GM20431 (cell line): Measurements from ENCODE around the gene LYVE1.

Source experiments
- in situ Hi-C: fragments of 300-500 bp; cut with MseI, MboI; formaldehyde crosslinking; loops from one replicate; pipeline ENCODE4 v1.15.0; 2020; ENCODE audit warnings: low sequenced_read_pairs; ENCODE audit not compliant: unreplicated experiment

Gene LYVE1

DNA sequence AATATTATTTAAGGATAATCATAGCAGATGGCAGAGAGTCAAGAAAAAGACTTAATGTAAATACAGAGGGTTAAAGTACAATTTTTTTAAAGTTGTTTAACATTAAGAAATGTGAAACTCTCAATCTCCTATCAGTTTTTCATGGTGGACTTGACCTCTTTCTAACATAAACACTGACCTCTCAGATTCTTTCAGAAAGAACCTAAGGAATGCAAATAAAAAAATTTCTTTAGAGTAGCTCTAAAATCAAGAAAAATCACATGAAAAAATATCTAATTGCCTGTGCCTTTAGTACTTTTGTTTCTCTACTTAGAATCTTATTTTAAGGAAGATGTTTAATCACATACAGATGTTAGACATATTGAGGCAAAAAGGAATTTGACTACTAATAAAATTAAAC, 40.3 kb downstream of the LYVE1 start:
- in situ Hi-C loops = no loop called here

DNA sequence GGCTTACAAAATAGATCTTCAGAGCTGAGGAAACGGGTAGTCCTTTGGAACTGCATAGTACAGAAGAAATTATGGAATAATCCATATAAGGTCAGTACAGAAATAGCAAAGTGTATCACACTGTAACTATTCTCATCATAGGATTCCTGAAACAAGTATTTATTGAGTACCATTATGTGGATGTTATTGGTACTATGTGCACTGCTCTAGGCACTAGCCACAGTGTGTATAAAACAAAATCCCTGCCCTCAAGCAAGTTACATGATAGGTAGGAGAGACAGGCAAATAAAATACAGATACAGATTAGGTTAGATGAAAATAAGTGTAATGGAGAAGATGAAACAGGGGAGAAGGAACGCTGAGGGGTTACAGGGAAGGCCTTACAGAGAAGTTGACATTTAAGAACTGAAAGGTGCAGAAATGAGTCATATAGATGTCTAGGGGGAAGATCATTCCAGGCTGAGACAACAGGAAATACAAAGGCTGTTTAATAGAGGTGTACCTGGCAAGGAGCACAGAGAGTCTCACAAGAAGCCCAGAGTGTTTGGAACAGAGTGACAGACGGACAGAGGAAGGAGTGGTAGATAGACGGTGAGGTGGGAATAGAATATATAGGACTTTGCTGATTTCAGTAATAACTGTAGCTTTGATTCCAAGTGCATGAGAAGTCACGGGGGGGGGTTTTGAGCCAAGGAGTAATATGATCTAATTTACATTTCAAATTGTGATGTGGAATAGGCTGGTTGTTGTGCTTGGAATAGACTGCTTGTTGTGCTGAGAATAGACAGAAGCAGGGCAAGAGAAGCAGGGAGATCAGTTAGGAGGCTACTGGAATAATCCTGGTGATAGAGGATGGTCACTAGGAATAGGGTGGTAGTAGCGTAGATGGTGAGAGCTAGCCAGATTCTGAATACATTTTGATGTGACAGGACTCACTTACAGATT, 41.2 kb downstream of the LYVE1 start:
- in situ Hi-C loops = no loop called here

DNA sequence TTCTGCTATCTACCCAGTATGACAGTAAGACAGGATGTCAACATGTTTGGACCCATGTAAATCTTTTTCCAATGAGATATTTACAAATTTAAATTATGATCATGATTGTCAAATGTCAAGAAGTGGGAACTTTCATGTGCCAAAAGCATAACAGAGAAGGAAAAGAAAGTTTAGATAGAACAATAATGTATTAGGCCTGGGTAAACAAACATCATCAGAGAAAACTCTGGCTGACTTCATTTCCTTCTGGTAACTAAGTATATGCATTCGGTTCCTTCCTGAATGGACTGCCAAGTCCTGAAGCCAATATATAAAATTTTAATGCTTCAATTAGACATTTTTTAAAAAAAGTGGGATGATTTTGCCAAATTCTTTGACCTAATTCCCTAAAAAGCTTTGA, 44.0 kb downstream of the LYVE1 start:
- in situ Hi-C loops = no loop called here

DNA sequence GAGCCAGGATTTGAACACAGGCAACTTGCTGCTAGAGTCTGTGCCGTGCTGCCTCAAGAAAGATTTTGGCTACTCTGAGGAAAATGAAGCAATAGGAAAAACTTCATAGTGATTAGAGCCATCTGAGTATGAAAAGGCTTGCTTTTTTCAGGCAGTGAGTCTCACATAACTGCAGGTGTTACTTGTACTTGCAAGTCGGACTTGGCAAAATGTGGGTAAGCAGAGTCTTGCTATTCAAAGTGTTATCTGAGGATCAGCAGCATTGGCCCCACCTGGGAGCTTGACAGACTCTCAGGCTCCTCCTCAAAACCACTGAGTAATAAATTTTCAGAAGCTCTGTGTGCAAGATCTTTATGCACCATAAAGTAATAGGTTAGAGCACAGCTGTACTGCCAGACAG, 45.5 kb downstream of the LYVE1 start:
- in situ Hi-C loops = no loop called here

DNA sequence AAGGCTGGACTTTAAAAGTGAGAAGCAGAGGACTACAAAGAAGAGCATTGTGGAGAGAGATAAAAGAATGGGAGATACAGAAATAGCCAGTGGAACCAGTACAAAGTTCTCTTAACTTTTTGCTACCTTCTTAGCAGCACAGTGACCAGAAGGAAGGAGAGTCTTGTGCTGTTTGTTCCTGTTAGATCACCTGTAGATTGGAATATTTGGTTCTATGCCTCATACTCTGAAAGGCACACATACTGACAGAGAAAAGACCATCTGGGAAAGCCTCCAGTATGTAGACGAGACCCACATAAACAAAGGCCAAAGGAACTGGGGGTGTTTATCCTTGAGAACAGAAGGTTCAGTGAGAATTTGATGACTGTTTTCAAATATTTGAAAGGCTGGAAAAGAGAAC, 46.2 kb downstream of the LYVE1 start:
- in situ Hi-C loops = no loop called here

DNA sequence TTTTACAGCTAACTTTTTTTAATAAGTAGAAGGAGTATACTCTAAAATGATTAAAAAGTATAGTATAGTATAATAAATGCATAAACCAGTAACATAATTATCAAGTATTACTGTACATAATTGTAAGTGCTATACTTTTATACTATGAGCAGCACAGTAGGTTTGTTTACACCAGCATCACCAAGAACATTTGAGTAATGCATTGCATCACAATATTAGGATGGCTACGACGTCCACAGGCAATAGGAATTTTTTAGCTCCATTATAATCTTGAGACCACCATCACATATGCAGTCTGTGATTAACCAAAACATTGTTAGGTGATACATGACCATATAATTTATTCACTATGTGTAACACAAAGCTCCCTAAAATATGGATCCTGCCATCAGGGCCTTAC, 47.9 kb downstream of the LYVE1 start:
- in situ Hi-C loops = no loop called here

DNA sequence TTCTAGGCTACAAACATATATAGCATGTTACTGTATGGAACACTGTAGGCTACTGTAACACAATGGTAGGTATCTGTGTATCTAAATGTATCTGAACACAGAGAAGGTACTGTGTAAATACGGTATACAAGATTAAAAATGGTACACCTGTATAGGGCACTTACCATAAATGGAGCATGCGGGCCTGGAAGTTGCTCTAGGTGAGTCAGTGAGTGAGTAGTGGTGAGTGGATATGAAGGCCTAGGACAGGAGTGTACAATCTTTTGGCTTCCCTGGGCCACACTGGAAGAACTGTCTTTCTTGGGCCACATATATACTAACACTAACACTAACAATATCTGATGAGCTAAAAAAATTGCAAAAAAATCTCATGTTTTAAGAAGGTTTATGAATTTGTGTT, 48.8 kb downstream of the LYVE1 start:
- in situ Hi-C loops = no loop called here

DNA sequence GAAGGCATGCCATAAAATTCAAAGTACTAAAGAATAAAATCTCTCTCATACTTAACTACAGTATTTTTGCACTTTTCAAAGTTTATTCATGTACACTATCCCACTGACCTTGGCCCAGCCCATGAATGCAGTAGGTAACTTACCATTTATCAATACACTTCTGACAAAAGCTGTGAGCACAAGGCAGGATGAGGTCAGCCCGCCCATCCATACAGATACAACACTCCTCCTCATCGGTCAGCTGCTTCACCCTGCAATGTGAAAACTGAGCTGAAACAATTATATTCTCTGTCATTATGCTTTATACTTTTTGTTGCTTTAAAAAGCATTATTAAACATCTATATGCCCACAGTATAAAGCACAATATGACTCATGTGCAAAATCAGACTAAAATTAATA, 49.6 kb downstream of the LYVE1 start:
- in situ Hi-C loops = no loop called here

DNA sequence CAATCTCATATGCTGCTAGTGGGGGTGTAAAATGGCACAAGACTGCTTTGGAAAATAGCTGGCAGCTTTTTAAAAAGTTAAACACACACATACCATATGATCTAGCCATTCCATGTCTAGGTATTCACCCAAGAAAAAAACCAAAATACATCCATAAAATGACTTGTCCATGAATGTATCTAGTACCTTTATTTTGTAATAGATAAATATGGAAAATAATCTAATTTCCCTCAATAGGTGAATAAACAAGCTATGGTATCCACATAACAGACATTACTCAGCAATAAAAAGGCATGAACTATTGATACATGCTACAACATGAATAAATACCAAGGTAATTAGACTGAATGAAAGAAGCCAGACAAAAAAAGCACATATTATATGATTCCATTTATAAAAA, 50.3 kb downstream of the LYVE1 start:
- in situ Hi-C loops = no loop called here

DNA sequence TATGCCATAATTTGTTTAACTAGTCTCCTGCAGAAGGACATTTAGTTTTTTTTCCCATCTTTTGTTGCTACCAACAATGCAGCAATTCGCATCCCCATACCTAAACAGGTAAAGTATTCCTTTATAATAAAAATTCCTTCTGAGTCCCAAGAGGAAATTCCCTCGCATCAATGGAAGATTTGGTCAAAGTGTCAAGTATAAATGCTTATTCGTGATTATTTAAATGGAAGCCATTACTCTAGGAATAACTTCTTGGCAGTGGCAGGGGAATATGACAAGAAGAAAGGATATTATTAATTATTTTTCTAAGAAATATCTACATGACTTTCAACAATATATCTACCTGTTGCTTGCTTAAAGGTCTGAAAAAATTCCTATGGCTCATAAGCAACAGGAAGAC, 53.0 kb downstream of the LYVE1 start:
- in situ Hi-C loops = no loop called here

DNA sequence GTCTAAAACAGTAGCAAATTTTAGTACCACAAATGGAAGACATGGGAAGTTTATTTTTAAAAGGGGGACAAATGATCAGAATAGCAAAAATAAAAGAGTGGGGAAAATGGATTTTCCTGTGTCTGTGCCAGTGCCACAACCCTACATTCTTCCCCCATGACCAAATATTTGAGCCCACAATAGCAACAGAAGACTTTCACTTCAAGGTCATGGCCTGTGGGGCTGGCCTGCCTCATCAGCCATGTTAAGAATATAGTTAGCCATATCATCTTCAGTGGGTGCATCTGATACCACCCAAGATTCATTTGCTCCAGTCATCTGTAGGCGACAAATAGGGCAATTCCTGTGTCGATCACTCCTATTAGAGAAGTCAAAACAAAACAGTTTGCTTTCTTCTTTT, 53.8 kb downstream of the LYVE1 start:
- in situ Hi-C loops = no loop called here

DNA sequence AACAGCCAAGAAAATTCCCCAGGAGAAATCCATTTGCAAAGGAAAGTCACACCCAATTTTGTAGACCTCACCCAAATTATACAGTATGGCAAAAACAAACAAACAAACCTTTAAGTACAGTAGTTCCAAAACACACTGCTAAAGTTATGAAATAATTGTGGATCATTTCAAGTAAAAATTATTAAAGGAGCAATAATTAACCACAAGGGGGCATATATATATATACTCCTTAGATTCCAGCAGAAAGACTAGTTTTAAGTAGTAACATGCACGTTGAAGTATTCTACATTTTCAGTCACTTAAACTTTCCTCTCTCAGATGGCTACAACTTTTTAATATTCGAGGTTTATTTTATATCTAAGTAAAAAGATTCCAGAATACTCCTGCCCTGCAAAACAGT, 54.3 kb downstream of the LYVE1 start:
- in situ Hi-C loops = no loop called here

DNA sequence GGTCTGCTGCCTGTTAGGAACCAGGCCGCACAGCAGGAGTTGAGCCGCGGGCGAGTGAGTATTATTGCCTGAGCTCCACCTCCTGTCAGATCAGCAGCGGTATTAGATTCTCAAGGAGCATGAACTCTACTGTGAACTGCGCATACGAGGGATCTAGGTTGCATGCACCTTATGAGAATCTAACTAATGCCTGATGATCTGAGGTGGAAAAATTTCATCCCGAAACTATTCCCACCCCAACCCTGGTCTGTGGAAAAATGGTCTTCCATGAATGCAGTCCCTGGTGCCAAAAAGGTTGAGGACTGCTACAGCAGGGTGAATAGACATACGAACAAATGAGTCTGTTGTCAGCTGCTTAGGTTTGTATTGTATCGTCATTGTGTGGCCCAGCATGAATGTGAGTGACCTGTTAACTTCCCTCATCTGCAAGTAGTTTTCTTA, 57.3 kb downstream of the LYVE1 start:
- in situ Hi-C loops = no loop called here
